Sigmoid colon (tissue), 4 donors: ENCODE measurements around the gene F8A3.
"Not testable (repeated sequence)": the region's sequence is repeated elsewhere in the genome, so short reads cannot be mapped to it uniquely, and the experiment has no call there.

Source experiments
- EP300 ChIP-seq, 4 donors: sonication (generic); formaldehyde crosslinking; IDR thresholded peaks; one replicate each; pipeline ENCODE4 v1.6.1; 2017; ENCODE audit warnings: antibody characterized with exemption in 4 of 4
- POLR2A ChIP-seq, 2 donors: fragments of 450-650 bp; IDR thresholded peaks; one replicate each; pipeline ENCODE4 v1.6.1; 2016; ENCODE audit warnings: antibody characterized with exemption in 2 of 2, mild to moderate bottlenecking in 2 of 2, moderate library complexity in 2 of 2
- POLR2AphosphoS5 ChIP-seq, 4 donors: sonication (generic); formaldehyde crosslinking; IDR thresholded peaks; one replicate each; pipeline ENCODE4 v1.6.1; 2017; ENCODE audit warnings: antibody characterized with exemption in 4 of 4
- TF ChIP-seq, protein P1 (sequence below), 4 experiments: fragments of 450-650 bp in 3 of 4; fragments of 200-600 bp in 1 of 4; IDR thresholded peaks; one replicate each; pipeline ENCODE4 v1.5.1; 2016 to 2019; ENCODE audit warnings: antibody characterized with exemption in 4 of 4, mild to moderate bottlenecking in 3 of 4, moderate library complexity in 2 of 4

DNA sequence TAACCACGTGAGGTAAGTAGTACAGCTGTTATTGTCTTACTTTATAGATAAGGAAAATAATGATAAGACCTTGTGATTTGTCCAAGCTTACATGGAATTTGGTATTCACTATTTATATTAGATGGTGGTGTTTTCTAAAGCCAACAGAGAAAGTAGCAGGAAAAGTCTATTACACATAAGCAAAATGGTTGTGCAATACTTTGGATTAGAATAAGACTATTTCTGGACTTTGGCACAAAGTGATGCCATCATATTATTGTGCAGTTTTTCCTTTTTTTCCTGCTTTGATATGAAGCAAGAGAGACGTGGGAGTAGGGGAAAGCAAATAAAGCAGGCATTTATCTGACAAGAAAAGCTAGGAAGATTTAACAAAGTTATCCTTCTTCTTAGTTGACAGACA is 36.7 kb upstream of the F8A3 start:
- not testable (repeated sequence) for TF ChIP-seq POLR2A, EP300, POLR2AphosphoS5 (IDR thresholded peaks at IDR 0.05)
- TF ChIP-seq, protein P1, sequence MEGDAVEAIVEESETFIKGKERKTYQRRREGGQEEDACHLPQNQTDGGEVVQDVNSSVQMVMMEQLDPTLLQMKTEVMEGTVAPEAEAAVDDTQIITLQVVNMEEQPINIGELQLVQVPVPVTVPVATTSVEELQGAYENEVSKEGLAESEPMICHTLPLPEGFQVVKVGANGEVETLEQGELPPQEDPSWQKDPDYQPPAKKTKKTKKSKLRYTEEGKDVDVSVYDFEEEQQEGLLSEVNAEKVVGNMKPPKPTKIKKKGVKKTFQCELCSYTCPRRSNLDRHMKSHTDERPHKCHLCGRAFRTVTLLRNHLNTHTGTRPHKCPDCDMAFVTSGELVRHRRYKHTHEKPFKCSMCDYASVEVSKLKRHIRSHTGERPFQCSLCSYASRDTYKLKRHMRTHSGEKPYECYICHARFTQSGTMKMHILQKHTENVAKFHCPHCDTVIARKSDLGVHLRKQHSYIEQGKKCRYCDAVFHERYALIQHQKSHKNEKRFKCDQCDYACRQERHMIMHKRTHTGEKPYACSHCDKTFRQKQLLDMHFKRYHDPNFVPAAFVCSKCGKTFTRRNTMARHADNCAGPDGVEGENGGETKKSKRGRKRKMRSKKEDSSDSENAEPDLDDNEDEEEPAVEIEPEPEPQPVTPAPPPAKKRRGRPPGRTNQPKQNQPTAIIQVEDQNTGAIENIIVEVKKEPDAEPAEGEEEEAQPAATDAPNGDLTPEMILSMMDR (IDR thresholded peaks at IDR 0.05), result not testable (repeated sequence)
